ENCODE results near the gene NMD3. TPM values are rescaled to one million over a fixed set of nuclear protein-coding genes. Genes with fewer than 3 reads are reported as not detected.

The NMD3 gene
- total and polyA plus RNA-seq, 2 of the 13 experiments (the other 11 are each of a cell fraction or from before 2014, with no cell fraction given), result 44.2 to 55.2 TPM

- H3K79me2 ChIP-seq (ENCODE audit: insufficient read depth, low read length), result no peaks in the 10 kb centered on the region
- FAIRE-seq (no peak), DNase-seq (ENCODE audit: low spot score) (no peak), ATAC-seq (no peak)
- 96% methylated on average over 2 of the region's 2 CpGs for WGBS (ENCODE audit: low lambda C conversion rate)
- no TSS peak for BruUV-seq (replicated peaks)
- intact Hi-C loops (cut with micrococcal nuclease; ENCODE audit: unreplicated experiment), result no loop called here
- no peak overlapping the region for H3K4me3 ChIP-seq (replicated peaks in 1 of 3; ENCODE audit: insufficient read depth in 1 of 3, low read depth in 2 of 3, low read length in 3 of 3)
- CTCF ChIA-PET (ENCODE audit: low intra/inter-chr PET ratio, low total read pairs), result no interaction called here
- no peaks in the 10 kb centered on the region; the same call in 1 of the 2 replicates for H3K4me1 ChIP-seq (ENCODE audit: insufficient read depth, low read length)
- no peak overlapping the region for H2AFZ ChIP-seq (ENCODE audit: low read length)
- H3K4me2 ChIP-seq (ENCODE audit: low read depth, low read length), result no peak overlapping the region
- H3K9me3 ChIP-seq (ENCODE audit: low read length), result no peaks in the 10 kb centered on the region
- peaks cover 7 to 64% of the 10 kb centered on the region in 2 experiments for H3K36me3 ChIP-seq (replicated peaks in 1 of 2; ENCODE audit: control insufficient read depth in 1 of 2, insufficient read depth in 2 of 2, low read length in 2 of 2)
- H3K27me3 ChIP-seq (ENCODE audit: control insufficient read depth in 1 of 2, insufficient read depth in 2 of 2, low read length in 2 of 2), result no peaks in the 10 kb centered on the region
- POLR2A ChIA-PET, result interaction anchor here (1.0 kb wide), 1 partner anchor 24 kb away, joined by 4 read pairs; the partner anchor contains the start of gene NMD3
- no peak for TF ChIP-seq ZNF678 (CRISPR knock-in tag; IDR thresholded peaks at IDR 0.05)
- H3K9ac ChIP-seq (ENCODE audit: insufficient read depth, low read depth, low read length), result no peak overlapping the region
- no peaks in the 10 kb centered on the region for H4K20me1 ChIP-seq (ENCODE audit: insufficient read depth, low read length)
- no peak overlapping the region for H3K27ac ChIP-seq (ENCODE audit: extremely low read length, insufficient read depth, low read length)
- in situ Hi-C loops (cut with HindIII; ENCODE audit: extremely low pct_ligation_motif_present, low pct_unique_long_range_greater_than_20kb), result no loop called here
These were observed 23.4 kb downstream of the NMD3 start for GRCh38 chr3:161244538-161244937.

- no peak for FAIRE-seq
These were observed 25.9 kb downstream of the NMD3 start for GRCh38 chr3:161247049-161247448.

More at GRCh38 chr3:161247049-161247448, 25.9 kb downstream of the NMD3 start:
- CTCF ChIA-PET (ENCODE audit: low intra/inter-chr PET ratio, low total read pairs), result no interaction called here
- H3K9ac ChIP-seq (ENCODE audit: insufficient read depth, low read depth, low read length), result no peak overlapping the region
- POLR2A ChIA-PET, result no interaction called here
- no peaks in the 10 kb centered on the region for H3K4me1 ChIP-seq (ENCODE audit: insufficient read depth, low read length)
- H3K27ac ChIP-seq (ENCODE audit: extremely low read length, insufficient read depth, low read length), result no peak overlapping the region
- H3K36me3 ChIP-seq (replicated peaks in 1 of 2; ENCODE audit: control insufficient read depth in 1 of 2, insufficient read depth in 2 of 2, low read length in 2 of 2), result peaks cover 8 to 65% of the 10 kb centered on the region in 2 experiments
- intact Hi-C loops (cut with micrococcal nuclease; ENCODE audit: unreplicated experiment), result no loop called here
- no peak for ATAC-seq
- TF ChIP-seq ZNF652 (CRISPR knock-in tag; IDR thresholded peaks at IDR 0.05; ENCODE audit: borderline replicate concordance, low read depth) (no peak), BHLHE40 (IDR thresholded peaks at IDR 0.05; ENCODE audit: low read length) (no peak), ZNF317 (CRISPR knock-in tag; IDR thresholded peaks at IDR 0.05) (no peak), HES4 (CRISPR knock-in tag; IDR thresholded peaks at IDR 0.05; ENCODE audit: borderline replicate concordance) (no peak)
- H3K9me3 ChIP-seq (ENCODE audit: low read length), result no peaks in the 10 kb centered on the region
- DNase-seq (ENCODE audit: low spot score), result no peak
- H3K27me3 ChIP-seq (ENCODE audit: control insufficient read depth in 1 of 2, insufficient read depth in 2 of 2, low read length in 2 of 2), result no peaks in the 10 kb centered on the region
- no peak overlapping the region for H2AFZ ChIP-seq (ENCODE audit: low read length)
- BruUV-seq (replicated peaks), result no TSS peak
- H4K20me1 ChIP-seq (ENCODE audit: insufficient read depth, low read length), result no peaks in the 10 kb centered on the region
- H3K79me2 ChIP-seq (ENCODE audit: insufficient read depth, low read length), result no peaks in the 10 kb centered on the region
- no peak overlapping the region for H3K4me2 ChIP-seq (ENCODE audit: low read depth, low read length)
- no peak overlapping the region for H3K4me3 ChIP-seq (replicated peaks in 1 of 3; ENCODE audit: insufficient read depth in 1 of 3, low read depth in 2 of 3, low read length in 3 of 3)
- in situ Hi-C loops (cut with HindIII; ENCODE audit: extremely low pct_ligation_motif_present, low pct_unique_long_range_greater_than_20kb), result no loop called here
